ENCODE measurements around the gene TMEM259.

Gene TMEM259

GRCh38 chr19:961866-962620, 58.9 kb downstream of the TMEM259 start:
- H3K9me3 ChIP-seq, result no peaks in the 10 kb centered on the region
- H3K4me3 ChIP-seq (ENCODE audit: low read depth in 1 of 2, low read length in 1 of 2), result no peak overlapping the region
- no peaks in the 10 kb centered on the region for H3K4me1 ChIP-seq (ENCODE audit: control insufficient read depth in 1 of 2, insufficient read depth in 1 of 2, low read depth in 1 of 2, low read length in 1 of 2)
- no peak for TF ChIP-seq CTCF (IDR thresholded peaks at IDR 0.05)
- H3K27me3 ChIP-seq, result no peaks in the 10 kb centered on the region
- no peak overlapping the region for H3K27ac ChIP-seq
- peaks cover 81% of the 10 kb centered on the region for H3K36me3 ChIP-seq

- Histone ChIP-seq H3K36me3 (peaks cover 66% of the 10 kb centered on the region), H3K27me3 (no peaks in the 10 kb centered on the region), H3K4me3 (ENCODE audit: low read depth in 1 of 2, low read length in 1 of 2) (no peak overlapping the region), H3K27ac (no peak overlapping the region), H3K4me1 (ENCODE audit: control insufficient read depth in 1 of 2, insufficient read depth in 1 of 2, low read depth in 1 of 2, low read length in 1 of 2) (peaks cover 0 to 3% of the 10 kb centered on the region in 2 experiments), H3K9me3 (no peaks in the 10 kb centered on the region)
- TF ChIP-seq CTCF (IDR thresholded peaks at IDR 0.05), result no peak
Measured at GRCh38 chr19:960601-960938, 60.4 kb downstream of the TMEM259 start.

GRCh38 chr19:960020-960419, 60.9 kb downstream of the TMEM259 start:
- no peak overlapping the region for H3K4me3 ChIP-seq (ENCODE audit: low read depth in 1 of 2, low read length in 1 of 2)
- TF ChIP-seq CTCF (IDR thresholded peaks at IDR 0.05), result no peak
- H3K27me3 ChIP-seq, result no peaks in the 10 kb centered on the region
- H3K27ac ChIP-seq, result no peak overlapping the region
- peaks cover 64% of the 10 kb centered on the region for H3K36me3 ChIP-seq
- H3K4me1 ChIP-seq (ENCODE audit: control insufficient read depth in 1 of 2, insufficient read depth in 1 of 2, low read depth in 1 of 2, low read length in 1 of 2), result peaks cover 0 to 3% of the 10 kb centered on the region in 2 experiments
- H3K9me3 ChIP-seq, result no peaks in the 10 kb centered on the region
